ENCODE measurements around the gene ABCC5.

- no peak for TF ChIP-seq GATA3 (IDR thresholded peaks at IDR 0.05; ENCODE audit: low read depth, low read length)
- no peak for TF ChIP-seq GATA2 (IDR thresholded peaks at IDR 0.05; ENCODE audit: low read depth, low read length)
Observed at GRCh38 chr3:183911763-183912506, 105.7 kb downstream of the ABCC5 start.

Measured in SH-SY5Y (cell line).